Measurements from ENCODE around the gene APOBEC2.

DNA sequence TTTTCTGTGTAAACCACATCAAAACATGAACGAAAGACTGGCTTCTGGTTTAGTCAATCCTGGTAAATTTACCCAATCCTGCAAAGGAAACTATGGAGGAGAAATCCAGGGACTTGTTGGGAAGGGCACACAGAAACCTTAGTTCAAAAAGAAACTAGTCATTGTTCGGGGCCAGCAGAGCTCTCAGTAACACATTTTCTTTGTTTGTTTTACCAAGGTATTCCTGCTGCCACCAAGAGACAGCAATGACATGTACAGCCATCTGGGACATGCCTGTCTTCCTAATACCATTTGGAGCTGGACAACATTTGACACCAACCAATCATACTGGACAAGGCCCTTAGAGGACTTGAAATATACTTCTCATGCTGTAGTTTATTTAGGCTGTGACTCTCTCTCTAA, 10.9 kb downstream of the APOBEC2 start:
- TF ChIP-seq EP300 (IDR thresholded peaks at IDR 0.05): no peak
- TF ChIP-seq, protein P1, sequence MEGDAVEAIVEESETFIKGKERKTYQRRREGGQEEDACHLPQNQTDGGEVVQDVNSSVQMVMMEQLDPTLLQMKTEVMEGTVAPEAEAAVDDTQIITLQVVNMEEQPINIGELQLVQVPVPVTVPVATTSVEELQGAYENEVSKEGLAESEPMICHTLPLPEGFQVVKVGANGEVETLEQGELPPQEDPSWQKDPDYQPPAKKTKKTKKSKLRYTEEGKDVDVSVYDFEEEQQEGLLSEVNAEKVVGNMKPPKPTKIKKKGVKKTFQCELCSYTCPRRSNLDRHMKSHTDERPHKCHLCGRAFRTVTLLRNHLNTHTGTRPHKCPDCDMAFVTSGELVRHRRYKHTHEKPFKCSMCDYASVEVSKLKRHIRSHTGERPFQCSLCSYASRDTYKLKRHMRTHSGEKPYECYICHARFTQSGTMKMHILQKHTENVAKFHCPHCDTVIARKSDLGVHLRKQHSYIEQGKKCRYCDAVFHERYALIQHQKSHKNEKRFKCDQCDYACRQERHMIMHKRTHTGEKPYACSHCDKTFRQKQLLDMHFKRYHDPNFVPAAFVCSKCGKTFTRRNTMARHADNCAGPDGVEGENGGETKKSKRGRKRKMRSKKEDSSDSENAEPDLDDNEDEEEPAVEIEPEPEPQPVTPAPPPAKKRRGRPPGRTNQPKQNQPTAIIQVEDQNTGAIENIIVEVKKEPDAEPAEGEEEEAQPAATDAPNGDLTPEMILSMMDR (IDR thresholded peaks at IDR 0.05): no peak
- no peak for TF ChIP-seq POLR2A (IDR thresholded peaks at IDR 0.05)
